HG02973 (cell line): ENCODE data around the gene DBF4.
"Not testable (repeated sequence)": the region's sequence is repeated elsewhere in the genome, so short reads cannot be mapped to it uniquely, and the experiment has no call there.

Experiments used
- ATAC-seq: cut with Tn5 transposase; IDR thresholded peaks from one replicate; pipeline ENCODE4 v1.9.1; 2021; ENCODE audit warnings: moderate library complexity; ENCODE audit not compliant: unreplicated experiment

DBF4 gene

GRCh38 chr7:87945926-87946325, 69.6 kb downstream of the DBF4 start:
- ATAC-seq: not testable (repeated sequence)

GRCh38 chr7:87948371-87948770, 72.1 kb downstream of the DBF4 start:
- no peak for ATAC-seq
